Measurements from ENCODE around the gene P4HTM. TPM values are rescaled to one million over a fixed set of nuclear protein-coding genes. Genes with fewer than 3 reads are reported as not detected.

The P4HTM gene
- total RNA-seq, 4 donors from 2014 or later: 18.5 to 57.2 (median 27.9) TPM

DNA sequence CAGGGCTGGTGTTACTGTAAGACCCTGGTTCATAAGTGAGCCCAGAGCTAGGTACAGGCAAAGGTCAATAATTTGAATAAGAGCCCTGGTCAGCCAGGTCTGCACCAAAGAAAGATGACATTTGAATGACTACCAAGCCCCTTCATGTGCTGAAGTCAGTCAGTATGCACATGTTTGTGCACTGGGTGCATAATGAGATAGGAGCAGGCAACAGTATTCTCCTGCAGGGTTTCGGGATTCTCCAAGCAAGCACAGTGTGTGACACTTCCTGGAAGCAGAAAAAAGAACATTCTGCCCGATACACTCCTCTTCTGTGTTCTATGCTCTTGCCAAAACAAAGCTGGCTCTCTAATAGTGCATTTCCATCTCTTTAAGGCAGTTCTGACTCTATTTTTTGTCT, 44.6 kb downstream of the P4HTM start:
- H3K9me3 ChIP-seq: no peaks in the 10 kb centered on the region
- TF ChIP-seq POLR2A (IDR thresholded peaks at IDR 0.05) (no peak), EP300 (IDR thresholded peaks at IDR 0.05) (no peak), POLR2AphosphoS5 (IDR thresholded peaks at IDR 0.05) (no peak)
- TF ChIP-seq, protein P1, sequence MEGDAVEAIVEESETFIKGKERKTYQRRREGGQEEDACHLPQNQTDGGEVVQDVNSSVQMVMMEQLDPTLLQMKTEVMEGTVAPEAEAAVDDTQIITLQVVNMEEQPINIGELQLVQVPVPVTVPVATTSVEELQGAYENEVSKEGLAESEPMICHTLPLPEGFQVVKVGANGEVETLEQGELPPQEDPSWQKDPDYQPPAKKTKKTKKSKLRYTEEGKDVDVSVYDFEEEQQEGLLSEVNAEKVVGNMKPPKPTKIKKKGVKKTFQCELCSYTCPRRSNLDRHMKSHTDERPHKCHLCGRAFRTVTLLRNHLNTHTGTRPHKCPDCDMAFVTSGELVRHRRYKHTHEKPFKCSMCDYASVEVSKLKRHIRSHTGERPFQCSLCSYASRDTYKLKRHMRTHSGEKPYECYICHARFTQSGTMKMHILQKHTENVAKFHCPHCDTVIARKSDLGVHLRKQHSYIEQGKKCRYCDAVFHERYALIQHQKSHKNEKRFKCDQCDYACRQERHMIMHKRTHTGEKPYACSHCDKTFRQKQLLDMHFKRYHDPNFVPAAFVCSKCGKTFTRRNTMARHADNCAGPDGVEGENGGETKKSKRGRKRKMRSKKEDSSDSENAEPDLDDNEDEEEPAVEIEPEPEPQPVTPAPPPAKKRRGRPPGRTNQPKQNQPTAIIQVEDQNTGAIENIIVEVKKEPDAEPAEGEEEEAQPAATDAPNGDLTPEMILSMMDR (IDR thresholded peaks at IDR 0.05): no peak
- 92% methylated on average over 2 of the region's 2 CpGs for whole genome bisulfite sequencing
- DNase-seq (ENCODE audit: low spot score in 2 of 2): no peak
- H3K36me3 ChIP-seq: peaks cover 91% of the 10 kb centered on the region
- peaks cover 3% of the 10 kb centered on the region for H3K4me1 ChIP-seq
- no peak overlapping the region for H3K4me3 ChIP-seq
- no peaks in the 10 kb centered on the region for H3K27me3 ChIP-seq
- no peak overlapping the region for H3K27ac ChIP-seq

DNA sequence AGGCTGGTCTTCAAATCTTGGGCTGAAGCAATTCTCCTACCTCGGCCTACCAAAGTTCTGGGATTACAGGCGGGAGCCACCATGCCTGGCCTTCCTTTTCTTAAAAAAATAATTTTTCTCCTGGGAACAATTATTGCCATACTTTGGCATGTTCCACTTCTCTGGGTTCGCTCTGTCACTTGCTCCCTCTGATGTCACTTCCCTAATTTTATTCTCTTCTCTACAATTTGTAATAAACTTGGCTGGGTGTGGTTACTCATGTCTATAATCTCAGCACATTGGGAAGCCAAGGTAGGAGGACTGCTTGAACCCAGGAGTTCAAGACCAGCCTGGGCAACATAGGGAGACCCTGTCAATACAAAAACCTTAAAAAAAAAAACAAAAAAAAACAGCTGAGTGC, 45.2 kb downstream of the P4HTM start:
- Histone ChIP-seq H3K4me1 (no peaks in the 10 kb centered on the region), H3K4me3 (no peak overlapping the region), H3K9me3 (no peaks in the 10 kb centered on the region), H3K27me3 (no peaks in the 10 kb centered on the region), H3K36me3 (peaks cover 89% of the 10 kb centered on the region), H3K27ac (no peak overlapping the region)
- TF ChIP-seq EP300 (IDR thresholded peaks at IDR 0.05) (no peak), POLR2AphosphoS5 (IDR thresholded peaks at IDR 0.05) (no peak), POLR2A (IDR thresholded peaks at IDR 0.05) (no peak)
- TF ChIP-seq, protein P1 (IDR thresholded peaks at IDR 0.05): no peak
- no peak for DNase-seq (ENCODE audit: low spot score in 2 of 2)
- WGBS: 88% methylated on average over 3 of the region's 3 CpGs

DNA sequence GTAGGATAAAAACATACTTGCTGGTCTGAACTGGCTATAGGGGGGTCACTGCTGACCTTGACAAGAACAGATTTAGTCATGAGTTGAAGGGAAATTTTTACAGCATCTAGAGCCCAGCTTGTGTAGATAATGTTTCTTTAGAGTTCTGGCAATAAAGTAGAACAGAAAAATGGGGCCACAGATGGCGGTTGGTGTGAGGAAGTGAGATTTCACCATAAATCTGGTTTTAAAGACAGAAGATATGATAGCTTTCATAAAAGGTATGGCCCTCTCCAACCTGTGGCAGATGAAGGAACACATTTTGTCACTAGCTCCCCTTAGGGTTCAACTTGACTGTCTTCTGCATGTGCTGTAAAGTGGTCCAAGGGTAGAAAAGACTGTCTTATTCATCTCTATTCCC, 63.5 kb downstream of the P4HTM start:
- H3K36me3 ChIP-seq: peaks cover 68% of the 10 kb centered on the region
- no peak overlapping the region for H3K4me3 ChIP-seq
- no peaks in the 10 kb centered on the region for H3K27me3 ChIP-seq
- no peaks in the 10 kb centered on the region for H3K4me1 ChIP-seq
- TF ChIP-seq POLR2AphosphoS5 (IDR thresholded peaks at IDR 0.05) (no peak), POLR2A (IDR thresholded peaks at IDR 0.05) (no peak), EP300 (IDR thresholded peaks at IDR 0.05) (no peak)
- TF ChIP-seq, protein P1 (IDR thresholded peaks at IDR 0.05): no peak
- no peak overlapping the region for H3K27ac ChIP-seq
- DNase-seq (ENCODE audit: low spot score in 2 of 2): no peak
- 96% methylated on average over 1 of the region's 1 CpG for WGBS
- no peaks in the 10 kb centered on the region for H3K9me3 ChIP-seq

DNA sequence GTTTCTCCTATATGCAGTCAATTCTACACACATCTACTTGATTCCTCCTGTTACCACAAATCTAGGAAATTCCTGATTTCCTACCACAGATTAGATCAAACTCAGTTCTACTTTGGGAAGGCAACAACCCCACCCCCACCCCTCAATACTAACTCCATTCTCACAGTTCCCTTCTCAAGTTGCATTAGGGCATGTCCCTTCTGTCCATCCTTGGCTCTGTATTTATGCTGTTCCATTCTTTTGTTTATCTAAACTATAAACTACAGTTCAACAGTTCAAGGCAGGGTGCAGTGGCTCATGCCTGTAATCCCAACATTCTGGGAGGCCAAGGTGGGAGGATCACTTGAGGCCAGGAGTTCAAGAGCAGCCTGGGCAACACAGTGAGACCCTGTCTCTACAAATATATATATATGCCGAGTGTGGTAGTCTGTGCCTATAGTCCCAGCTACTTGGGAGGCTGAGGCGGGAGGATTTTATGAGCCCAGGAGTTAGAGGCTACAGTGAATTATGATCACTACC, 64.4 kb downstream of the P4HTM start:
- no peak for DNase-seq (ENCODE audit: low spot score in 2 of 2)
- Histone ChIP-seq H3K9me3 (no peaks in the 10 kb centered on the region), H3K27me3 (no peaks in the 10 kb centered on the region), H3K4me3 (no peak overlapping the region), H3K27ac (no peak overlapping the region), H3K4me1 (no peaks in the 10 kb centered on the region), H3K36me3 (peaks cover 71% of the 10 kb centered on the region)
- TF ChIP-seq, protein P1 (IDR thresholded peaks at IDR 0.05): no peak
- TF ChIP-seq EP300 (IDR thresholded peaks at IDR 0.05): no peak
- TF ChIP-seq POLR2AphosphoS5 (IDR thresholded peaks at IDR 0.05): no peak
- TF ChIP-seq POLR2A (IDR thresholded peaks at IDR 0.05): no peak
- WGBS: 100% methylated on average over 2 of the region's 2 CpGs

Other genes starting within 250 kb of the P4HTM start
- 10 to 100 TPM; 24.9 to 34.5 (median 29.5) TPM for gene PRKAR2A, start 142.4 kb upstream of the P4HTM start, total RNA-seq
- 10 to 100 TPM; 11.3 to 23.7 (median 17.9) TPM for gene SLC25A20, start 91.4 kb upstream of the P4HTM start, total RNA-seq
- gene ARIH2, start 71.4 kb upstream of the P4HTM start, total RNA-seq: 100 to 1,000 TPM in 1 of 4 donors, 10 to 100 TPM in 3; 57.9 to 148 (median 61.8) TPM
- 100 to 1,000 TPM in 1 of 4 donors, 10 to 100 TPM in 3; 49.1 to 105 (median 55.5) TPM for gene WDR6, start 17.1 kb downstream of the P4HTM start, total RNA-seq
- 10 to 100 TPM; 44.3 to 55.4 (median 50.7) TPM for gene DALRD3, start 28.3 kb downstream of the P4HTM start, total RNA-seq
- gene NDUFAF3, start 31.9 kb downstream of the P4HTM start, total RNA-seq: 100 to 1,000 TPM in 1 of 4 donors, 10 to 100 TPM in 3; 45.0 to 104 (median 63.1) TPM
- gene IMPDH2, start 39.2 kb downstream of the P4HTM start, total RNA-seq: 100 to 1,000 TPM; 184 to 355 (median 229) TPM
- gene QRICH1, start 103.8 kb downstream of the P4HTM start, total RNA-seq: 100 to 1,000 TPM in 2 of 4 donors, 10 to 100 TPM in 2; 85.8 to 187 (median 115) TPM
- 100 to 1,000 TPM; 297 to 451 (median 380) TPM for gene QARS1, start 114.5 kb downstream of the P4HTM start, total RNA-seq
- gene USP19, start 130.6 kb downstream of the P4HTM start, total RNA-seq: 10 to 100 TPM; 46.1 to 82.1 (median 76.0) TPM
- 100 to 1,000 TPM; 333 to 563 (median 501) TPM for gene LAMB2, start 142.8 kb downstream of the P4HTM start, total RNA-seq
- gene CCDC71, start 176.1 kb downstream of the P4HTM start, total RNA-seq: 10 to 100 TPM; 29.0 to 48.2 (median 35.3) TPM
- 10 to 100 TPM; 53.1 to 63.6 (median 59.3) TPM for gene KLHDC8B, start 181.4 kb downstream of the P4HTM start, total RNA-seq